Stimulated activated CD4-positive, alpha-beta T cell treated with anti-CD3 and anti-CD28 coated beads, Interleukin-12 subunit alpha, Interleukin-12 subunit beta, amount 100 ng/mL, for 24 hours (primary cell): ENCODE results near the gene PSMB4.
A peak's percentile ranks its signal among the peaks of the same experiment; 100 is the strongest.

ENCODE experiments used
- DNase-seq, 2 experiments: peaks; one replicate each; pipeline ENCODE4 v3.0.0-alpha.2; 2020; ENCODE audit warnings: low read depth in 2 of 2

The PSMB4 gene

GRCh38 chr1:151443846-151444782 lies 44.7 kb downstream of the PSMB4 start:
- peak; percentile 8 to 52 for DNase-seq

GRCh38 chr1:151444783-151445177 lies 45.4 kb downstream of the PSMB4 start:
- DNase-seq, result no peak

- no peak for DNase-seq
Measured at GRCh38 chr1:151447696-151448095, 48.3 kb downstream of the PSMB4 start.
